WTC11 (cell line): ENCODE data around the gene TIMMDC1. TPM values are rescaled to one million over a fixed set of nuclear protein-coding genes. Genes with fewer than 3 reads are reported as not detected.

Experiments
- ATAC-seq: fragments of 200-7000 bp; cut with Tn5 transposase; 2 replicates; pipeline ENCODE4 v1.10.0; 2021; ENCODE audit warnings: mild to moderate bottlenecking, moderate library complexity
- CTCF ChIA-PET: fragments of 300-600 bp; sonication (Branson Sonifier 250); formaldehyde crosslinking; loops from one replicate; lab custom pipeline; 2021; ENCODE audit warnings: antibody characterized with exemption; lab: Charles Lee
- POLR2A ChIA-PET: fragments of 350-600 bp; sonication (Branson Sonifier 250); formaldehyde crosslinking; loops from one replicate; lab custom pipeline; 2021; ENCODE audit warnings: antibody characterized with exemption; lab: Charles Lee
- DNase-seq: peaks from one replicate; pipeline ENCODE4 v3.0.0; 2021; ENCODE audit warnings: low spot score
- H3K27ac Mint-ChIP-seq: 2 replicates; pipeline ENCODE4 v1.8.0; 2021; ENCODE audit warnings: mixed read lengths
- H3K27me3 Mint-ChIP-seq: 2 replicates; pipeline ENCODE4 v1.8.0; 2021; ENCODE audit warnings: low read depth, mild to moderate bottlenecking, moderate library complexity, mixed read lengths
- H3K36me3 Mint-ChIP-seq: 2 replicates; pipeline ENCODE4 v1.8.0; 2021; ENCODE audit warnings: mixed read lengths
- H3K4me1 Mint-ChIP-seq: 2 replicates; pipeline ENCODE4 v1.8.0; 2022; ENCODE audit warnings: mixed read lengths
- H3K4me3 Mint-ChIP-seq: 2 replicates; pipeline ENCODE4 v1.8.0; 2021; ENCODE audit warnings: mild to moderate bottlenecking, moderate library complexity, mixed read lengths
- H3K9me3 Mint-ChIP-seq: 2 replicates; pipeline ENCODE4 v1.8.0; 2021; ENCODE audit warnings: mixed read lengths
- AFF4 ChIP-seq: sonication (generic); formaldehyde crosslinking; IDR thresholded peaks from 2 replicates; pipeline ENCODE4 v1.8.1; 2023; ENCODE audit warnings: mild to moderate bottlenecking, missing genetic modification reagents, borderline replicate concordance
- AR ChIP-seq: fragments of 250-450 bp; sonication (Bioruptor Pico); IDR thresholded peaks from 2 replicates; pipeline ENCODE4 v1.9.0; 2021; ENCODE audit warnings: mild to moderate bottlenecking
- ATF3 ChIP-seq: sonication (generic); formaldehyde crosslinking; conservative IDR thresholded peaks from 2 replicates; pipeline ENCODE4 v1.8.1; 2022; ENCODE audit warnings: mild to moderate bottlenecking, missing genetic modification reagents
- CREB1 ChIP-seq: sonication (generic); formaldehyde crosslinking; IDR thresholded peaks from 2 replicates; pipeline ENCODE4 v1.8.0; 2023; ENCODE audit warnings: mild to moderate bottlenecking, missing genetic modification reagents
- FOXJ3 ChIP-seq: sonication (generic); formaldehyde crosslinking; IDR thresholded peaks from 2 replicates; pipeline ENCODE4 v1.9.0; 2021; ENCODE audit warnings: missing genetic modification reagents, mild to moderate bottlenecking, borderline replicate concordance
- FOXP4 ChIP-seq: sonication (generic); formaldehyde crosslinking; IDR thresholded peaks from 2 replicates; pipeline ENCODE4 v1.8.0; 2022; ENCODE audit warnings: mild to moderate bottlenecking, missing genetic modification reagents
- IRF2 ChIP-seq: sonication (generic); formaldehyde crosslinking; IDR thresholded peaks from 2 replicates; pipeline ENCODE4 v1.8.0; 2022; ENCODE audit warnings: low read depth, missing genetic modification reagents, borderline replicate concordance
- MYBL2 ChIP-seq: sonication (generic); formaldehyde crosslinking; IDR thresholded peaks from 2 replicates; pipeline ENCODE4 v1.8.1; 2023; ENCODE audit warnings: mild to moderate bottlenecking, moderate library complexity, missing genetic modification reagents
- STAT6 ChIP-seq: sonication (generic); formaldehyde crosslinking; conservative IDR thresholded peaks from 2 replicates; pipeline ENCODE4 v1.8.1; 2023; ENCODE audit warnings: mild to moderate bottlenecking, low read depth, missing genetic modification reagents, moderate library complexity
- ZNF138 ChIP-seq: sonication (generic); formaldehyde crosslinking; conservative IDR thresholded peaks from 2 replicates; pipeline ENCODE4 v1.8.1; 2022; ENCODE audit warnings: mild to moderate bottlenecking, moderate library complexity, missing genetic modification reagents
- ZNF232 ChIP-seq: sonication (generic); formaldehyde crosslinking; IDR thresholded peaks from 2 replicates; pipeline ENCODE4 v1.8.0; 2022; ENCODE audit warnings: mild to moderate bottlenecking, missing genetic modification reagents
- ZNF416 ChIP-seq: fragments of 250-450 bp; sonication (Bioruptor Pico); IDR thresholded peaks from 2 replicates; pipeline ENCODE4 v1.9.0; 2021; ENCODE audit warnings: mild to moderate bottlenecking, inconsistent platforms
- ZNF425 ChIP-seq: fragments of 250-450 bp; sonication (Bioruptor Pico); conservative IDR thresholded peaks from 2 replicates; pipeline ENCODE4 v1.9.0; 2021; ENCODE audit warnings: mild to moderate bottlenecking
- ZNF512 ChIP-seq: sonication (generic); formaldehyde crosslinking; IDR thresholded peaks from 2 replicates; pipeline ENCODE4 v1.8.1; 2022; ENCODE audit warnings: missing genetic modification reagents, borderline replicate concordance
- ZNF532 ChIP-seq: fragments of 250-450 bp; sonication (Bioruptor Pico); IDR thresholded peaks from 2 replicates; pipeline ENCODE4 v1.9.0; 2021; ENCODE audit warnings: mild to moderate bottlenecking, borderline replicate concordance
- total RNA-seq: library from RNA; stranded (reverse); gene quantifications from 3 replicates; pipeline ENCODE4 v1.2.3, GENCODE V29; 2021

Gene TIMMDC1
- total RNA-seq, 1 experiment from 2014 or later: 114 TPM

- TF ChIP-seq AR: no peak
- TF ChIP-seq IRF2 (CRISPR knock-in tag): no peak
- no peak for TF ChIP-seq MYBL2
- no peak for TF ChIP-seq ZNF532 (CRISPR knock-in tag)
- TF ChIP-seq ZNF512 (CRISPR knock-in tag): no peak
- no peak for TF ChIP-seq ZNF232 (CRISPR knock-in tag)
- no peak for TF ChIP-seq FOXJ3
Measured at GRCh38 chr3:119514637-119515036, 16.3 kb downstream of the TIMMDC1 start (continued).

GRCh38 chr3:119517112-119517511, 18.8 kb downstream of the TIMMDC1 start:
- Mint-ChIP-seq H3K27ac (no peak overlapping the region), H3K4me1 (no peaks in the 10 kb centered on the region), H3K4me3 (no peak overlapping the region), H3K27me3 (no peaks in the 10 kb centered on the region), H3K36me3 (peaks cover 81% of the 10 kb centered on the region), H3K9me3 (peaks cover 22% of the 10 kb centered on the region)
- ATAC-seq: no peak
- ChIA-PET CTCF (no interaction called here), POLR2A (no interaction called here)
- DNase-seq: no peak
- TF ChIP-seq FOXP4 (CRISPR knock-in tag): no peak
- no peak for TF ChIP-seq ATF3 (CRISPR knock-in tag)
- TF ChIP-seq STAT6: no peak
- no peak for TF ChIP-seq ZNF138 (CRISPR knock-in tag)
- TF ChIP-seq ZNF416 (CRISPR knock-in tag): no peak
- no peak for TF ChIP-seq ZNF425 (CRISPR knock-in tag)
- TF ChIP-seq ZNF232 (CRISPR knock-in tag): no peak
- TF ChIP-seq AFF4 (CRISPR knock-in tag): no peak
- no peak for TF ChIP-seq CREB1 (CRISPR knock-in tag)
